GM21723 (cell line): ENCODE results near the gene PAX3.

Source experiments
- ATAC-seq: cut with Tn5 transposase; IDR thresholded peaks from one replicate; pipeline ENCODE4 v1.9.1; 2021; ENCODE audit warnings: mild to moderate bottlenecking, moderate library complexity; ENCODE audit not compliant: unreplicated experiment

The PAX3 gene

DNA sequence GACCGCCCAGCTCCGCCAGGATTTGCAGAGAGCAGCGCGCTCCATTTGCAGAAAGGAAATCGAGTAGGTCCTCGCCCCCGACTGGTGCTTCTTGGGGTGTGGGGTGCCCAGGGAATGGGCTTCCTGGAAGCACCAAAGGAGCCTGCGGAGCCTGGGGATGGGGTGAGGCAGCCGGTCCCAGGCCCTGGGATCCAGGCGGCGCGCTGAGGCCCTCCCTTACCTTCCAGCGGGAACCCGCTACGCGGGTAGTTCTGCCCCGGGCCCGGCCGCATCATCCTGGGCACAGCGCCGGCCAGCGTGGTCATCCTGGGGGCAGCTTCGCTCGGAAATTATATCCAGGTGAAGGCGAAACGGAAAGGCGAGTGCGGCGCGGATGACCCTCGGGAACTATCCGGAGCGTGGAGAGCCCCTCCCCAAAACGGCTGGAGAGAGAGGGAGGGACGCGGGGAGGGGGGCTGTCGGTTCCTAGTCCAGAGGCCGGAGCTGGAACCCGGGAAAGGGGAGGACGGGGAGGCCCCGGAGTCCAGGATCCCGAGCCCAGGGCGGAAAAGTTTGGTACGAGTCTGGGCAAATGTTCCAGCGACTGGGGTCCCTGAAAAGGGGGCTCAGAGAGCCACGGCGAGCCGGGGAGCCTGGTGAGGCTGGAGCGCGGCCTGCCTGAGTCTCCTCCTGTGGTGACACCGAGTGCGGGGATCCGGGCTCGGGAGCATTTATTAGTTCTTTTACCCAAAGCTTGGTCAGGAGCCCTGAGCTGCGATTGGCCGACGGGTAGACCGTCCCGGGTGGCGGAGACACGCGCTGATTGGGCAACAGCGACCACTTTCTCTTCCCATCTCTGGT is at the start of gene PAX3:
Gene PAX3, minus strand, starts transcription at position 688 of the 840 bp plus-strand sequence. Its CDS starts 383 bp downstream, at position 305.
- no peak for ATAC-seq

- no peak for ATAC-seq
Observed at GRCh38 chr2:222341331-222341730, 42.5 kb upstream of the PAX3 start.

GRCh38 chr2:222338374-222338773 is 39.6 kb upstream of the PAX3 start:
- ATAC-seq = no peak

DNA sequence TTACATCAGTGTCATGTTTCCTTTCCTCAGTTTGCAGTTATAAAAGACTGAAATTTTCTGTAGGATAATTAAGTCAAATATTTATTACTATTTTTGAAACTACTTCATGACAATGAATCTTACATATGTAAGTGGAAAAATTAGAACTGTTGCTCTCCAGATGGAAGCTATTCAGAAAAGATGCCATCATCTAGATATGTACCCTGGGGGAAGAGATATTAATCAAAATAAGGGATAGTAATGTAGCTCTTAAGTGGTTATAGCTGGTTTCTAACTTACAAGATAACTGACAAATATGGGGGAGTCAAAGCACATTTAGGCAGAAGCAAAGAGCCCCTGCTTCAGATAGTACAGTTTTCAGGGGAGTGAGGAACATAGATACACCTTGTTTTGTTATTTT is 38.1 kb upstream of the PAX3 start:
- no peak for ATAC-seq

DNA sequence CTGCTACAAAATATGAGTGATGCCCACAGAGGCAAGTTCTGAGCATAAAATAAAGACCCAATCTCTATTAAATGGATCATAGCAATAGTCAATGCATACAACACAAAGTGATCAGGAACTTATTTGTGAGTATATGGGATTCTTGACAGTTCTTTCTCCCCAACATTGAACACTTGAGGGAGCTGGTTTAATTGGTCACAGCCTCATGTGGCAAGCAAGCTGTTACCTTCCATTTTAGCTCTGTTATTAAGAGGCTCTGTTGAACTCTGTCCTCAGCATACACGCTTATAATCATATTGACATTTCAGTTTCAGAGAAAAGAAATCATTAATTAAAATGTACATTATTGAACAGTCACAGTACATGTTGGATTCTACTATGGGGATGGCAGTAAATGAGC is 37.6 kb upstream of the PAX3 start:
- no peak for ATAC-seq

DNA sequence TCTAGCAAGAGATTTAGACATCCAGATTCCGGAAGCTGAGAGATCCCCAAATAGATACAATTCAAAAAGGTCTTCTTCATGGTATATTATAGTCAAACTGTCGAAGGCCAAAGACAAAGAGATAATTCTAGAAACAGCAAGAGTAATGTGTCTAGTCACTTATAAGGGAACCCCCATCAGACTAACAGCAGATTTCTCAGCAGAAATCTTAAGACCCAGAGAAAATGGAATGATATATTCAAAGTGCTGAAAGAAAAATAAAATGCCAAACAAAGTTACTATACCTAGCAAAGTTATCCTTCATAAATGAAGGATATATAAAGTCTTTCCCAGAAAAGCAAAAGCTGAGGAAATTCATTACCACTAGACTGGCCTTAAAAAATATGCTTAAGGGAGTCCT is 36.1 kb upstream of the PAX3 start:
- no peak for ATAC-seq

GRCh38 chr2:222333397-222333796 is 34.6 kb upstream of the PAX3 start:
- ATAC-seq = no peak

DNA sequence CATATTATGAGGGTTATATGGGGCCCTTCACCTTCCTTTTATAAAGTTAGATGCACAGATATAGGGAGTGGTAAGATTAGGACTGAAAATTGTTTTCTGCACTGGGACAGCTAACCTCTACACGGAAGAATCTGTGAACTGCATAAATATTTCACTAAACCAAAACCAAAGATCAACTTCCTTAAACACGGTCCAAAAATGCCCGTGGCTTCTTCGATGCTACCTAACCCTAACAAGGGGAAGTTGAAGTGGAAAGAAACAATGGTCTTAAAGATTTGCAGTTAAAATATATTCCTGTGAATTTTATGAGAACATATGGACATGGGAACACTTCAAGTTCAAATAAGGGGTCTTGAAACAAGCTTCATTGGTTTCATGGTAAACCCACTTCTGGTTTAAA is 33.3 kb upstream of the PAX3 start:
- no peak for ATAC-seq

GRCh38 chr2:222330910-222331309 is 32.1 kb upstream of the PAX3 start:
- no peak for ATAC-seq

DNA sequence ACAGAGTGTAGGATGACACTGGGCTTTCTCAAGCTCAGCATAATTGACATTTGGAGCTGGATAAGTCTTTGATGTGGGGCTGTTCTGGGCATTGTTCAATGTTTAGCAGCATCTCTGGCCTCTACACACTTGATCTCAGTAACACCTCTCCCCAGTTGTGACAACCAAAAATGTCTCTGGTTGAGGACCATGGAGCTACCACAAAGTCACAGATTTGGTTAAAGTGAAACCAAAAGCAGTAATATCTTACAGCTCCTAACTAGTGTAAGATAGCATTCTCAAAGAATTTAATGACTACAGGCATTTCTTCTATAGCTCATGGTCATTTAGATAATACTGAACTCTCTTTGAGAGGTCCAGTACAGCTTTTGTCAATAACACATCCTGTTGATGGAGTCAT is 23.4 kb upstream of the PAX3 start:
- ATAC-seq = no peak

DNA sequence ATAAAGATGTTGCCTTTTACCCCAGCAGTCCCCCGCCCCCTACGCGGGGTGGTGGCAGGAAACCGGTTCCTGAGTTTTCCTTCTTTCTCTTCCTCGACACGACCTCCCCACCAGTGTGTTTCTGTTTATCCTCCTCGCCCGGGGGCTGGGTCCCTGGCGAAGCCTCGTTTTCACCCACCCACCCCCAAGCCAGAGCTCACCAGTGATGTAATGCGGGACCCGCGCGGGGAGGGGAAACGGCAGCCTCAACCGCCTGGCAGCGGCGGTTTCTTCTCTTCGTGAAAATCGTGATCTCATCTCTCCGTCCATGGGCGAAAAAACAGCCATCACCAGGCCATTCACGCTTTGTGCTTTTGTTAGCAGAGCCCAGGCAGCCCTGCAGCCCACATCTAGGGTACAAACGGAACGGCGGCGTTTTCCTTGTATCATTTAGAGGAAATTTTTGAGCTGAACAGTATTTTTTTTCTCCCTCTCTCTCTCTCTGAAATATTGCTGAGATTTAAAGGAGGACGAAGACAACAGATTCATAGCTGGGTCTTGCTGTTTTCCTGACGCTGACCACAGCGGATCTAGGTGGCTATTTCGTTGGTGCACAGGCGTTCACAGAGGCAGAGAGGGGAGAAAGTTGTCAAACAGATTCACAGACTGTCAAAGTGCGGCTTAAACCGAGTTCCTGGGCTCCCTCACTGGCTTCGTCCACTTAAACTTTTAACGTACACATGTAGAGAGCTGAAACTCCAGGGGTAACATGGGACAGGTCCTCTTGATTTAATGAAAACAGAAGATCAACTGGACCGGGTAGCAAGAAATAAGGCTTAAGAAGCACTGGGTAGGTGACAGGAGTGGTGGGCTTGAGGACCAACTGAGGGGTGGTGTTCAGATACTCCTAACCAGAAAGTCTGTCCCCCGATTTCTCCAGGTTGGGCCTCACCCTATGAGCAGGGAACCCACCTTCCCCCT is 21.9 kb upstream of the PAX3 start:
- no peak for ATAC-seq

DNA sequence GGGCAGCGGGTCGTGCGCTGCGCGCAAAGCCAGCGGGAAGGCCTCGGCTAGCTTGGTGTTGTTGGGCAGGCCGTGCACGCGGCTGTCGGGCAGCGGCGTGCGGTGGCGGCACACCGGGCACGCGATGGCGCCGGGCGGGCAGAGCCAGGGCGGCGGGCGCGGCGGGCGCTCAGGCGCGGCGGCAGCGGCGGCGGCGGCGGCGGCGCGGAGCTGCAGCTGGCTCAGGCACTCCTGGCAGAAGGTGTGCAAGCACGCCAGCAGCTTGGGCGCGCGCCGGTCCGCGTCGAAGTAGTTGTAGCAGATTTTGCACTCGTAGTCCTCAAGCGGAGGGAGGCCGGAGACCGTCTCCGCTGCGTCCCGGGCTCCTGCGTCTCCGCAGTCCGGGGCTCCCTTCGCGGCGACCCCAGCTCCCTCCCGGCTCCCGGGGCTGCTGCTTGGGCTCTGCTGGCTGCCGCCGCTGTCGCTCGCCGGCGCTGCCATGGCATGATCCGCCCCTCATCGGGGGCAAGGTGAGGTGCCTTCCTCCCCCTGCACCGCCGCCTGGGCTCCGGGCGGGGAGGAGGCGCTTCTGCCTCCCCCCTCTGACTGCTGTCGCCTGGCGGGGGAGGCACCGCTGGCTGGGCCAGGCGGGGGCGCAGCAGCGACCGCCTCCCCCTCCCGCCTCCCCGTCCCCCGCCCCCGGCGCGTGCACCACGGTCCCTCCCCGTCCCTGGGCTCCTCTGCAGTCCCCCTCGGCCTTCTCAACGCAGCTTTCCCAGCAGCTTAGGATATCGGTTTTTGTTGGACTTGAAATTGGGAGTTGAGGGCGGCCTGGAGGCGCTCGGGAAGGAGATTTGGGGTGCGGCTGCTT is 21.0 kb upstream of the PAX3 start:
- ATAC-seq = peak; percentile 47

DNA sequence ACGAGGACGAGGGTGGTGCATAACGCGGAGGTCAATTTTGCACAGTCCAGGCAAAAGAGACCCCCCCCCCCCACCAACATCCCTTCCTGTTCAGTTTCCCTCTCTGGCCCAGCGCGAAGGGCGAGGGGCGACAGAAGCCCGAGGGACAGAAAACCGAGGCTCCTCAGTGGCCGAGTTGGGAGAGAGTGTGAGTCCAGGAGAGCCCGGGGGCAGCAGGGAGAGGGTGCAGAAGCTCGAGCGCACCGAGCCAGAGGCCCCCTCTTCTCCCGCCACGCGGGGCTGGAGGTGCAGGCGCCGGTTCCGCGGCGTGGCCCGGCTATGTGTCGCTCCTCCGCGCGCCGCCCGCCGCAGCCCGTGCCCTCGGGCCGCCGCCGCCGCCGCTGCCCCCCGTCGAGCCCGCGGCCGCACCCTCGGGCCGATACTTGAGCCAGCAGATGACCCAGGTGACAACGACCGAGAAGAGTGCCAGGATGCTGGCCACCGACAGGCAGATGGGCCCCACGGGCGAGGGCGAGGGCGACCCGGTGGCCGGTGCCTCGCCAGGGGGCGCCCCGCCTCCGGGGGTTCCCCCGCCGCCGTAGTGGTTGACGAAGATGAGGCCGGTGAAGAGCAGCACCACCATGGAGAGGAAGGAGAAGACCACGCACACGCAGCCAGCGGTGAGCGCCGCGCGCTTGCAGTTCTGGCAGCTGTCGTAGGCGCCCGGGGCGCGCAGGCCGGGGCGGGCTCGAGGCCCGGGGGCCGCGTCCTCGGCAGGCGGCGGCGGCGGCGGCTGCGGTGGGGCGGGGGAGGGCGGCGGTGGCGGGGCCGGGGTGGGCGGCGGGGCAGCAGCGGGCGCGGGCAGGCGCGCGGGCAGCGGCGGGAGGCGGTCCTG is 20.2 kb upstream of the PAX3 start:
- ATAC-seq = peak; percentile 57

- ATAC-seq = peak; percentile 54
Observed at GRCh38 chr2:222318026-222318711, 19.4 kb upstream of the PAX3 start.

DNA sequence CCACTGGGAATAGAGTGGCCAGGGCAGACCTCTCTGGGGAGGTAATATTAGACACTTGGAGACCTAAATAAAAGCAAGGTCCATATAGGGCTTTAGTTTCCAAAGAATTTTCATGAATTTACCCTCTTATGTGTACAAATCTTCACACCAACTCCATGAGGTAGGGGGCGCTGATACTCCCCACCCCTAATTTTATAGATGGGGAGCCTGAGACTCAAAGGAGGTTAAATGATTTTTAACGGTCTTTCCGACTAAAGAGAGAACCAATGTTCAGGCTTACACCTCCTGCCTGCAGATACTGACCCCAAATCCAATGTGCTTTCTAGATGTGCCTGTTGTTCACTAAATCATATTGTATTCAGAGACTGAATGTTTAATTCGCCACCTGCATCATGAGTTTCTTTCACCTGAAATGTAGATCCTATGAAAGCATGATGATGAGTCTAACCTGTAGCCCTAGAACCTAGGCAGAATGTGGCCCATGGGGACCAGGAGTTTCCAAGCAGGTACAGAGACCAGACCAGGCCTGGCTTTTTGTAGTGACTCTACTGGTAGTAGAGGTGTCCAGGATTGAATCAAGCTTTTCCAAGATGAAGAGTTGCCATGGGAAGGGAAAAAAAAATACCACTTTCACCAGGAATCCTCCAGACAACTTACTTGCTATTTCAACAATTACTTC is 16.8 kb upstream of the PAX3 start:
- ATAC-seq = no peak

- ATAC-seq = no peak
Observed at GRCh38 chr2:222313816-222314215, 15.0 kb upstream of the PAX3 start.

- no peak for ATAC-seq
Observed at GRCh38 chr2:222311978-222312738, 13.4 kb upstream of the PAX3 start.
